Panc1 (cell line): ENCODE measurements around the gene GZMA. TPM values are rescaled to one million over a fixed set of nuclear protein-coding genes. Genes with fewer than 3 reads are reported as not detected.

Source experiments
- ATAC-seq: fragments of 200-7000 bp; cut with Tn5 transposase; 2 replicates; pipeline ENCODE4 v1.9.1; 2020; ENCODE audit warnings: mild to moderate bottlenecking, moderate library complexity
- BruUV-seq: library from RNA; stranded (reverse); fragments of 400-500 nt; replicated peaks from 2 replicates; lab custom pipeline; 2021; lab: Mats Ljungman, UMichigan
- CTCF ChIA-PET: fragments of 300-600 bp; sonication (Branson Sonifier 250); formaldehyde crosslinking; loops from one replicate; lab custom pipeline; 2022; ENCODE audit warnings: antibody characterized with exemption; lab: Charles Lee
- POLR2A ChIA-PET: fragments of 300-600 bp; sonication (Branson Sonifier 250); formaldehyde crosslinking; loops from one replicate; lab custom pipeline; 2022; ENCODE audit warnings: antibody characterized with exemption; lab: Charles Lee
- DNase-seq: peaks from one replicate; pipeline ENCODE4 v3.0.0-alpha.2; 2010; ENCODE audit warnings: low read depth, low spot score
- H3K27ac ChIP-seq: 2 replicates; pipeline ENCODE4 v1.5.1; 2011; ENCODE audit warnings: mild to moderate bottlenecking, low read length, inconsistent platforms
- H3K27me3 ChIP-seq: fragments of 200-500 bp; sonication (Bioruptor generic); 2 replicates; pipeline ENCODE4 v1.6.0; 2014; ENCODE audit warnings: low read length, inconsistent platforms; ENCODE audit not compliant: control insufficient read depth, insufficient read depth
- H3K36me3 ChIP-seq: fragments of 200-500 bp; sonication (Bioruptor generic); 2 replicates; pipeline ENCODE4 v1.5.1; 2014; ENCODE audit warnings: inconsistent platforms, mild to moderate bottlenecking, low read length, moderate library complexity; ENCODE audit not compliant: control insufficient read depth, insufficient read depth
- H3K4me1 ChIP-seq: 2 replicates; pipeline ENCODE4 v1.5.1; 2011; ENCODE audit warnings: inconsistent platforms, mild to moderate bottlenecking, low read length, moderate library complexity; ENCODE audit not compliant: control insufficient read depth, insufficient read depth
- H3K4me3 ChIP-seq, 2 experiments: 2 replicates each; pipeline ENCODE4 v1.5.1; 2011 to 2012; ENCODE audit warnings: low read depth in 2 of 2, low read length in 2 of 2, mild to moderate bottlenecking in 2 of 2, inconsistent platforms in 1 of 2, moderate library complexity in 1 of 2
- H3K9me3 ChIP-seq: fragments of 200-500 bp; sonication (Bioruptor generic); 2 replicates; pipeline ENCODE4 v1.5.1; 2014; ENCODE audit warnings: low read depth, mild to moderate bottlenecking, inconsistent platforms, low read length, moderate library complexity; ENCODE audit not compliant: control insufficient read depth, insufficient read depth
- CTCF ChIP-seq: fragments of 450-650 bp; IDR thresholded peaks from 2 replicates; pipeline ENCODE4 v1.5.1; 2017; ENCODE audit warnings: mild to moderate bottlenecking
- POLR2AphosphoS5 ChIP-seq: IDR thresholded peaks from 2 replicates; pipeline ENCODE4 v1.6.1; 2012; ENCODE audit warnings: mild to moderate bottlenecking, low read depth, low read length, moderate library complexity
- REST ChIP-seq, 2 experiments: IDR thresholded peaks; 2 replicates each; pipeline ENCODE4 v1.6.1; 2011 to 2012; ENCODE audit warnings: low read depth in 2 of 2, control low read depth in 1 of 2, low read length in 1 of 2, mild to moderate bottlenecking in 1 of 2, moderate library complexity in 1 of 2; ENCODE audit not compliant: insufficient read depth in 1 of 2
- SIN3A ChIP-seq: IDR thresholded peaks from 2 replicates; pipeline ENCODE4 v1.6.1; 2012; ENCODE audit warnings: low read depth, mild to moderate bottlenecking, low read length, moderate library complexity, borderline replicate concordance; ENCODE audit not compliant: insufficient read depth
- TCF7L2 ChIP-seq: IDR thresholded peaks from 2 replicates; pipeline ENCODE4 v1.6.1; 2011; ENCODE audit warnings: mild to moderate bottlenecking, low read depth, low read length, inconsistent platforms
- in situ Hi-C: cut with HindIII; loops from 2 replicates; pipeline ENCODE4 v1.10.0; 2016; ENCODE audit warnings: low sequenced_read_pairs, low pct_unique_long_range_greater_than_20kb
- intact Hi-C: fragments of 100-400 bp; cut with micrococcal nuclease; formaldehyde crosslinking; loops from one replicate; pipeline ENCODE4 v1.10.0; 2022; ENCODE audit not compliant: unreplicated experiment
- total RNA-seq: library from RNA; stranded (reverse); gene quantifications from one replicate; pipeline ENCODE4 v1.2.1, GENCODE V29; 2021; ENCODE audit not compliant: unreplicated experiment

Gene GZMA
- total RNA-seq, 1 experiment from 2014 or later = not detected

- Histone ChIP-seq H3K27me3 (peaks cover 9% of the 10 kb centered on the region), H3K4me1 (no peaks in the 10 kb centered on the region), H3K4me3 (no peak overlapping the region), H3K9me3 (no peaks in the 10 kb centered on the region), H3K36me3 (no peaks in the 10 kb centered on the region), H3K27ac (no peak overlapping the region)
- ChIA-PET POLR2A (no interaction called here), CTCF (interaction anchor here (0.6 to 0.7 kb wide), 2 partner anchors 24 to 519 kb away, joined by 3 to 7 read pairs; no protein-coding TSS in a partner anchor)
- intact Hi-C loops = loop anchor here (10.0 kb wide), 1 partner anchor 199 kb away; no protein-coding TSS in a partner anchor
- in situ Hi-C loops = no loop called here
- ATAC-seq = no peak
- DNase-seq = no peak
- TF ChIP-seq SIN3A (no peak), POLR2AphosphoS5 (no peak), CTCF (no peak), REST (IDR thresholded peaks at IDR 0.05; ENCODE audit: insufficient read depth in 1 of 2, low read depth in 2 of 2, low read length in 1 of 2) (no peak), TCF7L2 (no peak)
- BruUV-seq = no TSS peak
These were observed 41.2 kb downstream of the GZMA start for GRCh38 chr5:55143624-55144023.

GRCh38 chr5:55146080-55146479 is 43.6 kb downstream of the GZMA start:
- POLR2A ChIA-PET = interaction anchor here (0.6 kb wide), 1 partner anchor 11 kb away, joined by 3 read pairs; no protein-coding TSS in a partner anchor
- no peak for TF ChIP-seq REST (IDR thresholded peaks at IDR 0.05; ENCODE audit: insufficient read depth in 1 of 2, low read depth in 2 of 2, low read length in 1 of 2)
- no peak for TF ChIP-seq TCF7L2
- no peak for TF ChIP-seq CTCF
- TF ChIP-seq POLR2AphosphoS5 = no peak
- no peak for TF ChIP-seq SIN3A
- Histone ChIP-seq H3K27ac (no peak overlapping the region), H3K36me3 (no peaks in the 10 kb centered on the region), H3K4me1 (no peaks in the 10 kb centered on the region), H3K9me3 (no peaks in the 10 kb centered on the region), H3K27me3 (peaks cover 9% of the 10 kb centered on the region), H3K4me3 (no peak overlapping the region)
- ATAC-seq (0 out of 2 replicates have a peak, but pooled peaks have one; percentile 50), DNase-seq (no peak)
- CTCF ChIA-PET = interaction anchor here (0.6 to 1.2 kb wide), 3 partner anchors 14 to 202 kb away, joined by 4 to 6 read pairs (median 5); partner anchors contain the start of gene GPX8
- BruUV-seq = no TSS peak
- in situ Hi-C loops = no loop called here
- intact Hi-C loops = loop anchor here (1.0 to 10.0 kb wide), 2 partner anchors 201 to 240 kb away; no protein-coding TSS in a partner anchor
